Caco-2 (cell line): ENCODE results near the gene DGKI. TPM values are rescaled to one million over a fixed set of nuclear protein-coding genes. Genes with fewer than 3 reads are reported as not detected.

Experiments used
- BruUV-seq: library from RNA; stranded (reverse); fragments of 400-500 nt; replicated peaks from 2 replicates; lab custom pipeline; 2021; lab: Mats Ljungman, UMichigan
- CTCF ChIA-PET: fragments of 300-600 bp; sonication (Branson Sonifier 250); formaldehyde crosslinking; loops from one replicate; lab custom pipeline; 2022; ENCODE audit warnings: antibody characterized with exemption; lab: Charles Lee
- POLR2A ChIA-PET: fragments of 300-600 bp; sonication (Branson Sonifier 250); formaldehyde crosslinking; loops from one replicate; lab custom pipeline; 2022; ENCODE audit warnings: antibody characterized with exemption; lab: Charles Lee
- DNase-seq, 2 experiments: peaks; one replicate each; pipeline versions ENCODE4 v3.0.0 to v3.0.0-alpha.2; 2020 to 2022
- H3K27me3 ChIP-seq: replicated peaks from 2 replicates; pipeline ENCODE4 v1.6.0; 2011; ENCODE audit warnings: low read length; ENCODE audit not compliant: control insufficient read depth, insufficient read depth
- H3K36me3 ChIP-seq: 2 replicates; pipeline ENCODE4 v1.5.1; 2011; ENCODE audit warnings: low read length; ENCODE audit not compliant: control insufficient read depth, insufficient read depth
- H3K4me1 ChIP-seq: fragments of 250-450 bp; sonication (Bioruptor Pico); 2 replicates; pipeline ENCODE4 v1.5.1; 2020; ENCODE audit warnings: mild to moderate bottlenecking
- H3K4me3 ChIP-seq: 2 replicates; pipeline ENCODE4 v1.5.1; 2011; ENCODE audit warnings: low read depth, mild to moderate bottlenecking, control low read depth, low read length
- H3K9me3 ChIP-seq: fragments of 250-450 bp; sonication (Bioruptor Pico); 2 replicates; pipeline ENCODE4 v1.5.1; 2020; ENCODE audit warnings: mild to moderate bottlenecking, moderate library complexity
- H3K27ac Mint-ChIP-seq: one replicate; pipeline ENCODE4 v1.8.0; 2022; ENCODE audit warnings: mixed read lengths; ENCODE audit not compliant: unreplicated experiment
- H3K27me3 Mint-ChIP-seq: one replicate; pipeline ENCODE4 v1.8.0; 2022; ENCODE audit warnings: mixed read lengths; ENCODE audit not compliant: insufficient read depth, unreplicated experiment
- H3K36me3 Mint-ChIP-seq: one replicate; pipeline ENCODE4 v1.8.0; 2022; ENCODE audit warnings: mild to moderate bottlenecking, mixed read lengths; ENCODE audit not compliant: insufficient read depth, unreplicated experiment
- H3K4me1 Mint-ChIP-seq: one replicate; pipeline ENCODE4 v1.8.0; 2022; ENCODE audit warnings: low read depth, mixed read lengths; ENCODE audit not compliant: unreplicated experiment
- H3K4me3 Mint-ChIP-seq: one replicate; pipeline ENCODE4 v1.8.0; 2022; ENCODE audit warnings: mild to moderate bottlenecking, moderate library complexity, mixed read lengths; ENCODE audit not compliant: unreplicated experiment
- H3K9me3 Mint-ChIP-seq: one replicate; pipeline ENCODE4 v1.8.0; 2022; ENCODE audit warnings: mixed read lengths; ENCODE audit not compliant: unreplicated experiment
- CTCF ChIP-seq, 2 experiments: fragments of 200-600 bp in 1 of 2; IDR thresholded peaks; 1 replicate in 1 of 2; 2 replicates in 1 of 2; pipeline versions ENCODE4 v1.5.1 to v1.8.0; 2011 to 2022; ENCODE audit warnings: antibody characterized with exemption in 1 of 2, control low read depth in 1 of 2, inconsistent platforms in 1 of 2, low read depth in 1 of 2, low read length in 1 of 2, mild to moderate bottlenecking in 1 of 2, moderate library complexity in 1 of 2; ENCODE audit not compliant: insufficient read depth in 1 of 2, severe bottlenecking in 1 of 2, unreplicated experiment in 1 of 2
- intact Hi-C: fragments of 100-400 bp; cut with micrococcal nuclease; formaldehyde crosslinking; loops from one replicate; pipeline ENCODE4 v1.10.0; 2022; ENCODE audit not compliant: unreplicated experiment
- total RNA-seq: library from RNA; stranded (reverse); gene quantifications from 2 replicates; pipeline ENCODE4 v1.2.3, GENCODE V29; 2022

Gene DGKI
- total RNA-seq, 1 experiment from 2014 or later: 0.84 TPM

- Mint-ChIP-seq H3K27ac (no peak overlapping the region), H3K9me3 (no peaks in the 10 kb centered on the region), H3K27me3 (peaks cover 11% of the 10 kb centered on the region), H3K36me3 (no peaks in the 10 kb centered on the region), H3K4me1 (no peaks in the 10 kb centered on the region), H3K4me3 (no peak overlapping the region)
- H3K9me3 ChIP-seq: no peaks in the 10 kb centered on the region
- H3K4me1 ChIP-seq: no peaks in the 10 kb centered on the region
- intact Hi-C loops: no loop called here
- no peak overlapping the region for H3K4me3 ChIP-seq
- BruUV-seq: no TSS peak
- TF ChIP-seq CTCF (IDR thresholded peaks at IDR 0.05; ENCODE audit: insufficient read depth in 1 of 2, low read depth in 1 of 2, low read length in 1 of 2, severe bottlenecking in 1 of 2, unreplicated experiment in 1 of 2): no peak
- no peaks in the 10 kb centered on the region for H3K27me3 ChIP-seq
- ChIA-PET POLR2A (no interaction called here), CTCF (no interaction called here)
- H3K36me3 ChIP-seq: no peaks in the 10 kb centered on the region
- DNase-seq: no peak
These were observed 375.6 kb downstream of the DGKI start for GRCh38 chr7:137471128-137471527.

GRCh38 chr7:137469858-137470257, 376.9 kb downstream of the DGKI start:
- H3K27ac Mint-ChIP-seq: no peak overlapping the region
- H3K27me3 Mint-ChIP-seq: peaks cover 14% of the 10 kb centered on the region
- H3K9me3 ChIP-seq: no peaks in the 10 kb centered on the region
- H3K36me3 ChIP-seq: no peaks in the 10 kb centered on the region
- ChIA-PET CTCF (no interaction called here), POLR2A (no interaction called here)
- no peaks in the 10 kb centered on the region for H3K27me3 ChIP-seq
- H3K9me3 Mint-ChIP-seq: no peaks in the 10 kb centered on the region
- no peak overlapping the region for H3K4me3 ChIP-seq
- intact Hi-C loops: no loop called here
- no TSS peak for BruUV-seq
- no peaks in the 10 kb centered on the region for H3K4me1 ChIP-seq
- no peak for TF ChIP-seq CTCF (IDR thresholded peaks at IDR 0.05; ENCODE audit: insufficient read depth in 1 of 2, low read depth in 1 of 2, low read length in 1 of 2, severe bottlenecking in 1 of 2, unreplicated experiment in 1 of 2)
- no peaks in the 10 kb centered on the region for H3K4me1 Mint-ChIP-seq
- H3K36me3 Mint-ChIP-seq: no peaks in the 10 kb centered on the region
- no peak for DNase-seq
- no peak overlapping the region for H3K4me3 Mint-ChIP-seq

- no peak for DNase-seq
- intact Hi-C loops: no loop called here
- BruUV-seq: no TSS peak
- no peaks in the 10 kb centered on the region for H3K9me3 ChIP-seq
- no peaks in the 10 kb centered on the region for H3K4me1 ChIP-seq
- Mint-ChIP-seq H3K36me3 (no peaks in the 10 kb centered on the region), H3K4me3 (no peak overlapping the region), H3K9me3 (no peaks in the 10 kb centered on the region), H3K27me3 (peaks cover 14% of the 10 kb centered on the region), H3K4me1 (no peaks in the 10 kb centered on the region), H3K27ac (no peak overlapping the region)
- ChIA-PET POLR2A (no interaction called here), CTCF (no interaction called here)
- no peak for TF ChIP-seq CTCF (IDR thresholded peaks at IDR 0.05; ENCODE audit: insufficient read depth in 1 of 2, low read depth in 1 of 2, low read length in 1 of 2, severe bottlenecking in 1 of 2, unreplicated experiment in 1 of 2)
- no peak overlapping the region for H3K4me3 ChIP-seq
- no peaks in the 10 kb centered on the region for H3K27me3 ChIP-seq
- no peaks in the 10 kb centered on the region for H3K36me3 ChIP-seq
These were observed 377.5 kb downstream of the DGKI start for GRCh38 chr7:137469191-137469811.
